Tibial nerve (tissue), 4 donors: ENCODE data around the gene HLA-DQB1.

Experiments
- CTCF ChIP-seq, 5 experiments: fragments of 200-600 bp in 3 of 5; fragments of 450-650 bp in 2 of 5; sonication (generic) in 3 of 5; IDR thresholded peaks; one replicate each; pipeline ENCODE4 v1.5.1; 2016 to 2019; ENCODE audit warnings: antibody characterized with exemption in 5 of 5, mild to moderate bottlenecking in 3 of 5, moderate library complexity in 2 of 5
- EP300 ChIP-seq, 2 donors: sonication (generic); formaldehyde crosslinking; IDR thresholded peaks; one replicate each; pipeline ENCODE4 v1.6.1; 2017; ENCODE audit warnings: antibody characterized with exemption in 2 of 2, mild to moderate bottlenecking in 1 of 2
- POLR2A ChIP-seq, 2 donors: fragments of 450-650 bp; IDR thresholded peaks; one replicate each; pipeline ENCODE4 v1.6.1; 2017; ENCODE audit warnings: antibody characterized with exemption in 2 of 2, mild to moderate bottlenecking in 2 of 2, moderate library complexity in 2 of 2

GRCh38 chr6:32666420-32667300 is at the start of gene HLA-DQB1:
- TF ChIP-seq CTCF (IDR thresholded peaks at IDR 0.05) (no peak), POLR2A (IDR thresholded peaks at IDR 0.05) (no peak), EP300 (IDR thresholded peaks at IDR 0.05) (no peak)
